ENCODE data around the gene LIMK2. TPM values are rescaled to one million over a fixed set of nuclear protein-coding genes. Genes with fewer than 3 reads are reported as not detected.

LIMK2 gene
- total and polyA plus RNA-seq, 9 of the 15 experiments (the other 6 are each of a cell fraction or from before 2014, with no cell fraction given), result 1.1 to 14.5 (median 8.5) TPM

DNA sequence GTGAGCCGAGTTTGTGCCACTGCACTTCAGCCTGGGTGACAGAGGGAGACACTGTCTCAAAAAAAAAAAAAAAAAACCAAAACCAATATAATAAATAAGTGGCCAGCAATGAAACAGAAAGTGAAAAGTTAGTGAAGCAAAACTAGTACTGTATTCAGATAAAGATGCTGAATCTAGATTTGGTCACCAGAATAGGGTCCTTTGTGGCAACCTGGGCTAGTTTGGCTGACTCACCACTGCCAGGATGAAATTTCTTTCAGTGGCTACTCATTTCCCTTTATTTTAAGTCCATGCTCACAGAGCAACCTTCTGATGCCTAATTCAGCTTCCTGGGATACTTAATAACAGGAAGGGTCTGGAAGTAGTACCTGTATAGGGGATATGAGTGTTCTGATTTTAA lies 26.0 kb downstream of the LIMK2 start:
- Histone ChIP-seq H3K27ac (ENCODE audit: extremely low read depth, low read depth, low read length) (no peak overlapping the region), H3K9me3 (replicated peaks; ENCODE audit: control insufficient read depth, insufficient read depth, low read depth, low read length) (no peaks in the 10 kb centered on the region), H3K79me2 (ENCODE audit: control insufficient read depth, insufficient read depth, low read length) (no peaks in the 10 kb centered on the region), H3K27me3 (ENCODE audit: control insufficient read depth in 2 of 2, insufficient read depth in 2 of 2, low read length in 2 of 2) (no peaks in the 10 kb centered on the region), H3K9ac (ENCODE audit: insufficient read depth in 1 of 2, low read depth in 2 of 2, low read length in 2 of 2) (no peak overlapping the region), H3K4me2 (ENCODE audit: insufficient read depth, low read length) (no peak overlapping the region), H3K36me3 (ENCODE audit: control insufficient read depth, insufficient read depth, low read length) (no peaks in the 10 kb centered on the region), H3K4me3 (no peak overlapping the region), H3K4me1 (replicated peaks in 1 of 2; ENCODE audit: control insufficient read depth in 2 of 2, insufficient read depth in 2 of 2, low read length in 2 of 2) (peaks cover 0 to 7% of the 10 kb centered on the region in 2 experiments; a peak in 3 of 5 replicates), H2AFZ (ENCODE audit: low read depth, low read length) (no peak overlapping the region), H3K9me1 (ENCODE audit: control insufficient read depth, insufficient read depth, low read length) (no peaks in the 10 kb centered on the region), H4K20me1 (replicated peaks; ENCODE audit: control insufficient read depth, insufficient read depth, low read length) (peaks cover 7% of the 10 kb centered on the region; the same call in 1 of the 2 replicates)
- in situ Hi-C loops (cut with MboI) (no loop called here), intact Hi-C loops (cut with micrococcal nuclease) (no loop called here)
- BruUV-seq (replicated peaks), result no TSS peak
- ATAC-seq (no peak), FAIRE-seq (no peak), DNase-seq (ENCODE audit: extremely low read depth in 1 of 4, low spot score in 3 of 4) (no peak)
- ChIA-PET POLR2A (interaction anchor here (0.8 to 2.0 kb wide), 3 partner anchors 8 to 19 kb away, joined by 3 to 6 read pairs (median 3); no protein-coding TSS in a partner anchor), CTCF (ENCODE audit: low intra/inter-chr PET ratio) (interaction anchor here (0.7 kb wide), 1 partner anchor 1149 kb away, joined by 5 read pairs; no protein-coding TSS in a partner anchor)
- WGBS (ENCODE audit: insufficient coverage, low coverage, missing lambda C conversion rate), result no CpG with 5 or more reads among the region's 1 CpG
- TF ChIP-seq ZNF780A (CRISPR knock-in tag; IDR thresholded peaks at IDR 0.05) (no peak), NFE2 (IDR thresholded peaks at IDR 0.05; ENCODE audit: low read depth) (no peak)
- TF ChIP-seq, protein P1, sequence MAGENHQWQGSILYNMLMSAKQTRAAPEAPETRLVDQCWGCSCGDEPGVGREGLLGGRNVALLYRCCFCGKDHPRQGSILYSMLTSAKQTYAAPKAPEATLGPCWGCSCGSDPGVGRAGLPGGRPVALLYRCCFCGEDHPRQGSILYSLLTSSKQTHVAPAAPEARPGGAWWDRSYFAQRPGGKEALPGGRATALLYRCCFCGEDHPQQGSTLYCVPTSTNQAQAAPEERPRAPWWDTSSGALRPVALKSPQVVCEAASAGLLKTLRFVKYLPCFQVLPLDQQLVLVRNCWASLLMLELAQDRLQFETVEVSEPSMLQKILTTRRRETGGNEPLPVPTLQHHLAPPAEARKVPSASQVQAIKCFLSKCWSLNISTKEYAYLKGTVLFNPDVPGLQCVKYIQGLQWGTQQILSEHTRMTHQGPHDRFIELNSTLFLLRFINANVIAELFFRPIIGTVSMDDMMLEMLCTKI (IDR thresholded peaks at IDR 0.05; ENCODE audit: partially characterized antibody), result no peak

DNA sequence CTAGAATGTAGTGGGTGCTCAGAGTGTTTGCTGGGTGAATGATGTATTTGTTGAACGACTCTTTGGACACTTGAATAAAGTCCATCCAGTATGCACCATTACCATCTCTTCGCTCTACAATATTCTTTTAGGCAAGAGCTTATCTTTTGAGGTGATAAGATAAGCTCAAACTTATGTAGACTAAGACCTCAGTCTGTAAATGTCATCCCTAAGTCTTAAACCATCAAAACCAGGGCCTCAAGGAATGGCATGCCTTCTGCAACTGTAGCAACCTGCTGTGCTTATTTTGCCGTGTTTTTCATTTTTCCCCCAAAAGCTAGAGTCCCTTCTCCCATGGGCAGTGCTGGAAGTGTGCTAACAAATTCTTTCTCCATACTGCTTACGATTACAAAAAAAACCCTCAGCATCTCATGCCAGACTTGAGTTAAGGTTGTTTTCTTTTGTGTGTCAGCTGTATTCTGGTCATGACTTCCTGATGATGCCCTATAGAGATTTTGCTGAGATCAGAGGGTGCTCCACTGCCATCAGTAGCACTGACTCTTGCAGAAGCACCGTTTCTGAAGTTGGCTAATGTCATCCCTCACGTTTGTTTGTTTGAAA lies 27.8 kb downstream of the LIMK2 start:
- WGBS (ENCODE audit: insufficient coverage, low coverage, missing lambda C conversion rate), result 43% methylated on average over 5 of the region's 6 CpGs
- H3K9ac ChIP-seq (ENCODE audit: insufficient read depth in 1 of 2, low read depth in 2 of 2, low read length in 2 of 2), result no peak overlapping the region
- no TSS peak for BruUV-seq (replicated peaks)
- TF ChIP-seq, protein P2, sequence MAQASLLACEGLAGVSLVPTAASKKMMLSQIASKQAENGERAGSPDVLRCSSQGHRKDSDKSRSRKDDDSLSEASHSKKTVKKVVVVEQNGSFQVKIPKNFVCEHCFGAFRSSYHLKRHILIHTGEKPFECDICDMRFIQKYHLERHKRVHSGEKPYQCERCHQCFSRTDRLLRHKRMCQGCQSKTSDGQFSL (CRISPR knock-in tag; IDR thresholded peaks at IDR 0.05), result no peak
- TF ChIP-seq, protein P2 (tag; IDR thresholded peaks at IDR 0.05), result no peak
- no peak for TF ChIP-seq GATAD2B (IDR thresholded peaks at IDR 0.05; ENCODE audit: borderline replicate concordance)
- no peak for TF ChIP-seq POLR2AphosphoS2 (IDR thresholded peaks at IDR 0.05; ENCODE audit: low read length)
- no peak for TF ChIP-seq GATA2 (CRISPR knock-in tag; IDR thresholded peaks at IDR 0.05)
- TF ChIP-seq ZNF133 (CRISPR knock-in tag; IDR thresholded peaks at IDR 0.05), result no peak
- no peak for TF ChIP-seq CBFA2T3 (IDR thresholded peaks at IDR 0.05)
- no peak for TF ChIP-seq BHLHE40 (IDR thresholded peaks at IDR 0.05; ENCODE audit: low read length)
- TF ChIP-seq, protein P3, sequence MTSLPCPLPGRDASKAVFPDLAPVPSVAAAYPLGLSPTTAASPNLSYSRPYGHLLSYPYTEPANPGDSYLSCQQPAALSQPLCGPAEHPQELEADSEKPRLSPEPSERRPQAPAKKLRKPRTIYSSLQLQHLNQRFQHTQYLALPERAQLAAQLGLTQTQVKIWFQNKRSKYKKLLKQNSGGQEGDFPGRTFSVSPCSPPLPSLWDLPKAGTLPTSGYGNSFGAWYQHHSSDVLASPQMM (CRISPR knock-in tag; IDR thresholded peaks at IDR 0.05), result no peak
- no peak for TF ChIP-seq ZNF253 (CRISPR knock-in tag; conservative IDR thresholded peaks at IDR 0.05)
- TF ChIP-seq COPS2 (conservative IDR thresholded peaks at IDR 0.05), result no peak
- TF ChIP-seq XRCC3 (IDR thresholded peaks at IDR 0.05), result no peak

More for the DNA sequence above, 27.8 kb downstream of the LIMK2 start:
- Histone ChIP-seq H3K4me1 (replicated peaks in 1 of 2; ENCODE audit: control insufficient read depth in 2 of 2, insufficient read depth in 2 of 2, low read length in 2 of 2) (peaks cover 0 to 16% of the 10 kb centered on the region in 2 experiments; a peak in 3 of 5 replicates), H3K9me1 (ENCODE audit: control insufficient read depth, insufficient read depth, low read length) (no peaks in the 10 kb centered on the region), H3K4me2 (ENCODE audit: insufficient read depth, low read length) (no peak overlapping the region), H4K20me1 (replicated peaks; ENCODE audit: control insufficient read depth, insufficient read depth, low read length) (peaks cover 7% of the 10 kb centered on the region; the same call in 1 of the 2 replicates), H3K27ac (ENCODE audit: extremely low read depth, low read depth, low read length) (no peak overlapping the region), H3K9me3 (replicated peaks; ENCODE audit: control insufficient read depth, insufficient read depth, low read depth, low read length) (no peaks in the 10 kb centered on the region), H2AFZ (ENCODE audit: low read depth, low read length) (no peak overlapping the region), H3K4me3 (no peak overlapping the region), H3K36me3 (ENCODE audit: control insufficient read depth, insufficient read depth, low read length) (no peaks in the 10 kb centered on the region), H3K27me3 (ENCODE audit: control insufficient read depth in 2 of 2, insufficient read depth in 2 of 2, low read length in 2 of 2) (no peaks in the 10 kb centered on the region), H3K79me2 (ENCODE audit: control insufficient read depth, insufficient read depth, low read length) (no peaks in the 10 kb centered on the region)
- in situ Hi-C loops (cut with MboI) (no loop called here), intact Hi-C loops (cut with micrococcal nuclease) (no loop called here)
- ATAC-seq, result no peak
- no peak for DNase-seq (ENCODE audit: extremely low read depth in 1 of 4, low spot score in 3 of 4)
- POLR2A ChIA-PET, result interaction anchor here (0.6 to 2.0 kb wide), 3 partner anchors 11 to 137 kb away, joined by 3 to 6 read pairs (median 4); no protein-coding TSS in a partner anchor
- no peak for FAIRE-seq
- CTCF ChIA-PET (ENCODE audit: low intra/inter-chr PET ratio), result no interaction called here

Data from K562 (cell line).